Measurements from ENCODE around the gene RAPGEF1.
"Not testable (repeated sequence)": the region's sequence is repeated elsewhere in the genome, so short reads cannot be mapped to it uniquely, and the experiment has no call there.

The RAPGEF1 gene

GRCh38 chr9:131739959-131740648, at the start of gene RAPGEF1:
Gene RAPGEF1, minus strand, starts transcription at chr9:131740076. Its CDS starts 246 bp downstream, at chr9:131739830.
- no peak for DNase-seq

- no peak for DNase-seq
These were observed 49.0 kb upstream of the RAPGEF1 start for GRCh38 chr9:131788851-131789250.

GRCh38 chr9:131787838-131788237, 48.0 kb upstream of the RAPGEF1 start:
- no peak for DNase-seq

- DNase-seq = no peak
These were observed 45.0 kb upstream of the RAPGEF1 start for GRCh38 chr9:131784748-131785501.

- DNase-seq = no peak
These were observed 41.2 kb upstream of the RAPGEF1 start for GRCh38 chr9:131781069-131781468.

GRCh38 chr9:131776473-131776872, 36.6 kb upstream of the RAPGEF1 start:
- no peak for DNase-seq

GRCh38 chr9:131776036-131776435, 36.2 kb upstream of the RAPGEF1 start:
- no peak for DNase-seq

GRCh38 chr9:131774636-131775035, 34.8 kb upstream of the RAPGEF1 start:
- DNase-seq = no peak

- no peak for DNase-seq
These were observed 34.1 kb upstream of the RAPGEF1 start for GRCh38 chr9:131773911-131774379.

GRCh38 chr9:131772940-131773339, 33.1 kb upstream of the RAPGEF1 start:
- DNase-seq = no peak

GRCh38 chr9:131771646-131772045, 31.8 kb upstream of the RAPGEF1 start:
- no peak for DNase-seq

GRCh38 chr9:131769361-131769760, 29.5 kb upstream of the RAPGEF1 start:
- DNase-seq = no peak

GRCh38 chr9:131764568-131764967, 24.7 kb upstream of the RAPGEF1 start:
- no peak for DNase-seq

- peak; percentile 81 for DNase-seq
These were observed 22.6 kb upstream of the RAPGEF1 start for GRCh38 chr9:131762356-131762932.

- DNase-seq = no peak
These were observed 19.3 kb upstream of the RAPGEF1 start for GRCh38 chr9:131759017-131759647.

- DNase-seq = no peak
These were observed 17.7 kb upstream of the RAPGEF1 start for GRCh38 chr9:131757549-131757948.

- DNase-seq = peak; percentile 61
These were observed 15.8 kb upstream of the RAPGEF1 start for GRCh38 chr9:131755541-131756198.

GRCh38 chr9:131754846-131755245, 15.0 kb upstream of the RAPGEF1 start:
- no peak for DNase-seq

- DNase-seq = not testable (repeated sequence)
These were observed 13.9 kb upstream of the RAPGEF1 start for GRCh38 chr9:131753751-131754150.

GRCh38 chr9:131752231-131752884, 12.5 kb upstream of the RAPGEF1 start:
- DNase-seq = no peak

- DNase-seq = no peak
These were observed 8.6 kb upstream of the RAPGEF1 start for GRCh38 chr9:131748411-131748955.

- DNase-seq = no peak
These were observed 7.5 kb upstream of the RAPGEF1 start for GRCh38 chr9:131747352-131747751.

Data from NCI-H2227 treated with DMSO at 0.1 percent for 48 hours (cell line).